Fibroblast of mammary gland (primary cell): ENCODE measurements around the gene RUNX1.
A peak's percentile ranks its signal among the peaks of the same experiment; 100 is the strongest.

ENCODE experiments used
- DNase-seq: peaks from one replicate; pipeline ENCODE4 v3.0.0-alpha.2; 2010; ENCODE audit warnings: low read depth
- H3K4me3 ChIP-seq: 2 replicates; pipeline ENCODE4 v1.5.1; 2011; ENCODE audit warnings: low read depth, mild to moderate bottlenecking, low read length, moderate library complexity; ENCODE audit not compliant: control insufficient read depth
- TF ChIP-seq, protein P1 (sequence below): conservative IDR thresholded peaks from 2 replicates; pipeline ENCODE4 v1.5.1; 2011; ENCODE audit warnings: low read depth, low read length, inconsistent platforms; ENCODE audit not compliant: control insufficient read depth, insufficient read depth

The RUNX1 gene

DNA sequence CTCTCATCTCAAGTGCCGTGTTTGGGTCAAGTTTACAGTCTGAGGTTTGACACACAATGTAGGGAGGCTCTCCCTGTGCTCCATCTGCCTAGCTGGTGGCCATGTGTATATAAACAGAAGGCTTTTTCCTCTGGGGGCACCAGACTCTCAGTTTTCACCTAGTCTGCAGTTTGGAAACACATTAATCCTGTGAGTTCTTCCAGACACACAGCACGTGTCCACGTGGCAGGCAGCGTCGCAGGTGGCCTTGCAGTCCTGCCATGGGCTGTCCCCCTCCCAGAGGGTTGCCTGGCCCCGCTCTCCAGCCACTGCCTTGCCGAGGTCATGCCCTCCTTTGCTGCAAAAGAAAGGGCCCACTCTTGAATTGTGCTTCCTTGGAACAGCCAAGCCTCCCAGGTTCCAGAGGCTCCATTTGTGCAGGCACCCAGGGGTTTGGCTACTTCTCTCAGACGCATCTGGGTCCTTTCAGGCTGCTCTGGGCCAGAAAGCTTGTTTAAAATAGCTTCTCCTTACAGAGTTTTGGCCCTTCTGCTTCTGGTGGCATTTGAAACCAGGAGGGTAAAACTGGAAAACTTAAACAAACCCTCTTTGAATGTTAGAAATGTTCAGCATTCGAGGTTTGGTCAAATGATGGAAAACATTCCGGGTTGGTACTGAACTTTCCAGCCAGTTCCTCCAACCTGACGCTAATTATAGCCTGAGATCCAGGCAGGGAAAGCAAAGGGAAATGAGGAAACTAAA is 4.4 kb upstream of the RUNX1 start:
- no peak for DNase-seq
- TF ChIP-seq, protein P1, sequence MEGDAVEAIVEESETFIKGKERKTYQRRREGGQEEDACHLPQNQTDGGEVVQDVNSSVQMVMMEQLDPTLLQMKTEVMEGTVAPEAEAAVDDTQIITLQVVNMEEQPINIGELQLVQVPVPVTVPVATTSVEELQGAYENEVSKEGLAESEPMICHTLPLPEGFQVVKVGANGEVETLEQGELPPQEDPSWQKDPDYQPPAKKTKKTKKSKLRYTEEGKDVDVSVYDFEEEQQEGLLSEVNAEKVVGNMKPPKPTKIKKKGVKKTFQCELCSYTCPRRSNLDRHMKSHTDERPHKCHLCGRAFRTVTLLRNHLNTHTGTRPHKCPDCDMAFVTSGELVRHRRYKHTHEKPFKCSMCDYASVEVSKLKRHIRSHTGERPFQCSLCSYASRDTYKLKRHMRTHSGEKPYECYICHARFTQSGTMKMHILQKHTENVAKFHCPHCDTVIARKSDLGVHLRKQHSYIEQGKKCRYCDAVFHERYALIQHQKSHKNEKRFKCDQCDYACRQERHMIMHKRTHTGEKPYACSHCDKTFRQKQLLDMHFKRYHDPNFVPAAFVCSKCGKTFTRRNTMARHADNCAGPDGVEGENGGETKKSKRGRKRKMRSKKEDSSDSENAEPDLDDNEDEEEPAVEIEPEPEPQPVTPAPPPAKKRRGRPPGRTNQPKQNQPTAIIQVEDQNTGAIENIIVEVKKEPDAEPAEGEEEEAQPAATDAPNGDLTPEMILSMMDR: no peak

GRCh38 chr21:35052801-35053200 is 3.7 kb upstream of the RUNX1 start:
- no peak for DNase-seq
- TF ChIP-seq, protein P1: no peak
- H3K4me3 ChIP-seq: no peak overlapping the region

More for the DNA sequence above, 4.4 kb upstream of the RUNX1 start:
- H3K4me3 ChIP-seq: no peak overlapping the region

DNA sequence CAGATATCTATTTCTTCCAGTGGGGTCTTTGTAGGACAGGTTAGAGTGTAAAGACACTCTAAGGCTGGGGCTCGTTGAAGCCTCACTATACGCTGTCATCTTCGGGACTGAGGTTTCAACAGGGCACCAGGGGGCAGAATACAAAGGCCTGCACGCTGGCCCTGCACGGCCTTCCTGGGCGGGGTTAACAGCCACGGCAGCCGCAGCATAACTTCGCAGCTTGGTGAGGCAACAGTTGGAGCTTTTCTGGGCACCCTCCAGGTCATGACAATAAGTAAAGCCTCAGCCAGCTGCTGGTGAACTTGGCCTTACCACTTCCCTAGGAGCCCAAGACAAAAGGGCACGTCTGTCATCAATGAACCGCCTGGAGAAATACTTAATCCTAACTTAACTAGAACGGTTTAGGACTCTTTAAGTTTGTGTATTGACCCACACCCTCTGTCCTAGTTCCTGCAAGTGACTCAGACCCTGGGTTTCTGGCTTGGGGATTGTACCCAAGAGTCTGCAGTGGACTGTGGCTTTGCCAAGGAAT is 2.3 kb upstream of the RUNX1 start:
- TF ChIP-seq, protein P1: peak; percentile 35
- peak; percentile 69 for DNase-seq
- no peak overlapping the region for H3K4me3 ChIP-seq

- TF ChIP-seq, protein P1: no peak
- peak; percentile 40 for DNase-seq
- no peak overlapping the region for H3K4me3 ChIP-seq
Observed at GRCh38 chr21:35050348-35051286, 1.5 kb upstream of the RUNX1 start.

- H3K4me3 ChIP-seq: no peak overlapping the region
- DNase-seq: no peak
- TF ChIP-seq, protein P1: no peak
Observed at GRCh38 chr21:35048183-35048601, 910 bp downstream of the RUNX1 start.

DNA sequence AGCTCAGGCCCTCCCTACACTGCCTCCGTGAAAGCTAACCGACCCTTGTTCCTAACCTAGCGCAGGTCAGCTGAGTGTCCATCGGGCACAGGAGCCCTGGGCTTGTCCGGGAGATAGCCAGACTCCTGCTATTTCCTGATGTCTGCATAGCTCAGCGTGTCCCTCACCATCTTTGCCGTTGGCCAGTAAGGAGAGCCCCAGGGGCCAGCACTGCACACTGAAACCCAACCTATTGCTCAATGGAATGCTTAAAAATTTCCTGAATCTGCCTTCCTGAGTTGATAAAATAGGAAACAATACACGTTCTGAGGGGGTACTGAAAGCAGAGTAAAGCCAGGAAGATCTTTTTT is 2.2 kb downstream of the RUNX1 start:
- DNase-seq: no peak
- TF ChIP-seq, protein P1: no peak
- peak overlapping the region; percentile 13 for H3K4me3 ChIP-seq
